NCI-H1417 (cell line): ENCODE results near the gene TATDN3.
"Not testable (repeated sequence)": the region's sequence is repeated elsewhere in the genome, so short reads cannot be mapped to it uniquely, and the experiment has no call there.

Experiments used
- DNase-seq, 3 experiments: peaks; one replicate each; lab custom pipeline; 2025; lab: John Stamatoyannopoulos, UW

The TATDN3 gene

GRCh38 chr1:212827831-212828278 lies 36.2 kb downstream of the TATDN3 start:
- DNase-seq: no peak

GRCh38 chr1:212828395-212828794 lies 36.7 kb downstream of the TATDN3 start:
- DNase-seq: no peak

- not testable (repeated sequence) for DNase-seq
Observed at GRCh38 chr1:212833211-212834207, 41.8 kb downstream of the TATDN3 start.

GRCh38 chr1:212838145-212838544 lies 46.5 kb downstream of the TATDN3 start:
- DNase-seq: no peak

GRCh38 chr1:212844521-212844920 lies 52.8 kb downstream of the TATDN3 start:
- DNase-seq: not testable (repeated sequence)

GRCh38 chr1:212847549-212847948 lies 55.9 kb downstream of the TATDN3 start, which contains the start of gene SPATA45:
SPATA45 (minus strand) TSS chr1:212847649; CDS start chr1:212836149, 11,500 bp downstream.
- DNase-seq: no peak

GRCh38 chr1:212852105-212852688 lies 60.5 kb downstream of the TATDN3 start:
- no peak for DNase-seq

GRCh38 chr1:212853658-212854057 lies 62.0 kb downstream of the TATDN3 start:
- no peak for DNase-seq

- DNase-seq: no peak
Observed at GRCh38 chr1:212856755-212857154, 65.1 kb downstream of the TATDN3 start.

GRCh38 chr1:212857992-212858460 lies 66.3 kb downstream of the TATDN3 start, which contains the start of gene FLVCR1:
FLVCR1 (plus strand) TSS chr1:212858275; CDS start chr1:212858453, 178 bp downstream.
- peak; percentile 89 to 98 (median 98) for DNase-seq

- DNase-seq: peak; percentile 43 to 89 (median 86)
Observed at GRCh38 chr1:212858461-212859265, 67.0 kb downstream of the TATDN3 start.

GRCh38 chr1:212860713-212861581 lies 69.3 kb downstream of the TATDN3 start:
- peak in 2 of 3 experiments; percentile 12 to 16 for DNase-seq

GRCh38 chr1:212862111-212862690 lies 70.5 kb downstream of the TATDN3 start:
- DNase-seq: no peak

GRCh38 chr1:212863345-212863744 lies 71.7 kb downstream of the TATDN3 start:
- DNase-seq: not testable (repeated sequence)

- DNase-seq: no peak
Observed at GRCh38 chr1:212864201-212864600, 72.5 kb downstream of the TATDN3 start.
